ENCODE data around the gene MCRIP2. TPM values are rescaled to one million over a fixed set of nuclear protein-coding genes. Genes with fewer than 3 reads are reported as not detected.

The MCRIP2 gene
- total RNA-seq, 1 experiment from 2014 or later: 69.6 TPM

- Histone ChIP-seq H3K79me2 (ENCODE audit: low read depth) (peaks cover 39% of the 10 kb centered on the region), H3K27ac (no peak within 1 kb of the TSS), H3K4me3 (peak within 1 kb of the TSS; percentile 83), H3K9me2 (ENCODE audit: insufficient read depth) (no peaks in the 10 kb centered on the region), H3K9me3 (ENCODE audit: insufficient read depth, low read depth) (no peaks in the 10 kb centered on the region), H3F3A (ENCODE audit: insufficient read depth, low read depth) (peaks cover 34% of the 10 kb centered on the region; the same call in 1 of the 2 replicates), H3K4me1 (replicated peaks; ENCODE audit: insufficient read depth) (peaks cover 37% of the 10 kb centered on the region), H2AFZ (peak within 1 kb of the TSS; percentile 68; the same call in 1 of the 2 replicates), H4K20me1 (ENCODE audit: insufficient read depth) (peaks cover 30% of the 10 kb centered on the region), H3K4me2 (peak within 1 kb of the TSS; percentile 86), H3K36me3 (ENCODE audit: low read depth) (no peaks in the 10 kb centered on the region; the same call in 1 of the 2 replicates), H3K27me3 (ENCODE audit: insufficient read depth, low read depth) (no peaks in the 10 kb centered on the region)
- TF ChIP-seq, protein P1, sequence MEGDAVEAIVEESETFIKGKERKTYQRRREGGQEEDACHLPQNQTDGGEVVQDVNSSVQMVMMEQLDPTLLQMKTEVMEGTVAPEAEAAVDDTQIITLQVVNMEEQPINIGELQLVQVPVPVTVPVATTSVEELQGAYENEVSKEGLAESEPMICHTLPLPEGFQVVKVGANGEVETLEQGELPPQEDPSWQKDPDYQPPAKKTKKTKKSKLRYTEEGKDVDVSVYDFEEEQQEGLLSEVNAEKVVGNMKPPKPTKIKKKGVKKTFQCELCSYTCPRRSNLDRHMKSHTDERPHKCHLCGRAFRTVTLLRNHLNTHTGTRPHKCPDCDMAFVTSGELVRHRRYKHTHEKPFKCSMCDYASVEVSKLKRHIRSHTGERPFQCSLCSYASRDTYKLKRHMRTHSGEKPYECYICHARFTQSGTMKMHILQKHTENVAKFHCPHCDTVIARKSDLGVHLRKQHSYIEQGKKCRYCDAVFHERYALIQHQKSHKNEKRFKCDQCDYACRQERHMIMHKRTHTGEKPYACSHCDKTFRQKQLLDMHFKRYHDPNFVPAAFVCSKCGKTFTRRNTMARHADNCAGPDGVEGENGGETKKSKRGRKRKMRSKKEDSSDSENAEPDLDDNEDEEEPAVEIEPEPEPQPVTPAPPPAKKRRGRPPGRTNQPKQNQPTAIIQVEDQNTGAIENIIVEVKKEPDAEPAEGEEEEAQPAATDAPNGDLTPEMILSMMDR (conservative IDR thresholded peaks at IDR 0.05): no peak
- TF ChIP-seq EZH2 (IDR thresholded peaks at IDR 0.05; ENCODE audit: low read depth): no peak
- no TSS peak for BruUV-seq (replicated peaks)
- ChIA-PET POLR2A (ENCODE audit: unreplicated experiment) (no interaction called here), CTCF (no interaction called here)
- DNase-seq: peak; percentile 92 to 99
- intact Hi-C loops (cut with micrococcal nuclease; ENCODE audit: unreplicated experiment): loop anchor here (5.0 kb wide), 1 partner anchor 157 kb away; the partner anchor contains the start of gene CAPN15
These were observed 42.6 kb downstream of the MCRIP2 start, which contains the start of gene JMJD8 for GRCh38 chr16:684071-684794. Gene JMJD8, minus strand, starts transcription at chr16:684334. Its CDS starts 15 bp downstream, at chr16:684319.

DNA sequence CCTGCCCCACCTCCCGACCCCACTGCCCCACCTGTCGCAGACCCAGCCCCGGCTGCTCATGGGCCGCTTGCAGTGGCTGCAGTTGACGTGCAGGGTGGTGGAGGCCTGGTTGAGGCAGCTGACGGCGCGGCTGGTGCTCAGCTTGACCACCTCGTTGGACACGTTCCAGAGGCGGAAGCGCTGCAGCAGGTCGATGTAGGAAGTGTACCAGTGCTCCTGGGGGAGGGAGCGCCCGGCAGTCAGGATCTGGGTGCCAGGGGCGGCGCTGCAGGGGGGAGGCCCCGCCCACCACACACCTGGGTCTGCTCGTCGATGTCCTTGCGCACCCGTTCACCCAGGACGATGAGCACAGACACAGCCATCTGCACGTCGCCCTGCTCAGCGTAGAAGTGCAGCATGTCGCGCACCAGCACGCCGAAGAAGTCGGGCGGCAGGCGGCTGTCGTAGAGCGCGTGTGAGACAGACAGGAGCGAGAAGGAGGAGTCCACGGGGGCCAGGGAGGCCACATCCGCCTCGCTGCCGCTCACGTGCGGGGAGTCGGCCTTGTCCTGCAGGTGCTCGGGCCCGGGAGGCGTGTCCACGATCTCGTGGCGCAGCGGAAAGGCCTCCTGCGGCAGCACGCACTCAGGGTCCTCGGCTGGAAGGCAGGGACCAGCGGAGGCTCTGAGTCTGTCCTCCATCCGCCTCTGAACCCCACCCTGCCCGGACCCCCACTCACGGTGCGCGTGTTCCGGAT lies 43.5 kb downstream of the MCRIP2 start:
- Histone ChIP-seq H4K20me1 (ENCODE audit: insufficient read depth) (peaks cover 30% of the 10 kb centered on the region), H3K36me3 (ENCODE audit: low read depth) (no peaks in the 10 kb centered on the region; the same call in 1 of the 2 replicates), H3K4me3 (no peak overlapping the region), H3K27ac (no peak overlapping the region), H3K4me1 (replicated peaks; ENCODE audit: insufficient read depth) (peaks cover 41% of the 10 kb centered on the region), H3K9me3 (ENCODE audit: insufficient read depth, low read depth) (no peaks in the 10 kb centered on the region), H3K4me2 (peak overlapping the region; percentile 86), H3K79me2 (ENCODE audit: low read depth) (peaks cover 45% of the 10 kb centered on the region), H3K9me2 (ENCODE audit: insufficient read depth) (no peaks in the 10 kb centered on the region), H3K27me3 (ENCODE audit: insufficient read depth, low read depth) (no peaks in the 10 kb centered on the region), H2AFZ (no peak overlapping the region), H3F3A (ENCODE audit: insufficient read depth, low read depth) (peaks cover 31% of the 10 kb centered on the region; the same call in 1 of the 2 replicates)
- DNase-seq: no peak
- intact Hi-C loops (cut with micrococcal nuclease; ENCODE audit: unreplicated experiment): loop anchor here (5.0 kb wide), 1 partner anchor 158 kb away; the partner anchor contains the start of gene CAPN15
- BruUV-seq (replicated peaks): no TSS peak
- CTCF ChIA-PET: no interaction called here
- POLR2A ChIA-PET (ENCODE audit: unreplicated experiment): no interaction called here
- TF ChIP-seq, protein P1 (conservative IDR thresholded peaks at IDR 0.05): no peak
- TF ChIP-seq EZH2 (IDR thresholded peaks at IDR 0.05; ENCODE audit: low read depth): no peak

- Histone ChIP-seq H3K79me2 (ENCODE audit: low read depth) (peaks cover 41% of the 10 kb centered on the region), H3K9me3 (ENCODE audit: insufficient read depth, low read depth) (no peaks in the 10 kb centered on the region), H3K9me2 (ENCODE audit: insufficient read depth) (no peaks in the 10 kb centered on the region), H3F3A (ENCODE audit: insufficient read depth, low read depth) (peaks cover 32% of the 10 kb centered on the region; the same call in 1 of the 2 replicates), H3K27me3 (ENCODE audit: insufficient read depth, low read depth) (no peaks in the 10 kb centered on the region), H3K27ac (no peak overlapping the region), H2AFZ (no peak overlapping the region), H3K4me3 (no peak overlapping the region), H3K36me3 (ENCODE audit: low read depth) (no peaks in the 10 kb centered on the region; the same call in 1 of the 2 replicates), H4K20me1 (ENCODE audit: insufficient read depth) (peaks cover 26% of the 10 kb centered on the region), H3K4me2 (no peak overlapping the region), H3K4me1 (replicated peaks; ENCODE audit: insufficient read depth) (peaks cover 46% of the 10 kb centered on the region)
- CTCF ChIA-PET: no interaction called here
- POLR2A ChIA-PET (ENCODE audit: unreplicated experiment): no interaction called here
- DNase-seq: peak in 1 of 2 experiments; percentile 65
- intact Hi-C loops (cut with micrococcal nuclease; ENCODE audit: unreplicated experiment): no loop called here
- TF ChIP-seq, protein P1 (conservative IDR thresholded peaks at IDR 0.05): peak; percentile 71
- TF ChIP-seq EZH2 (IDR thresholded peaks at IDR 0.05; ENCODE audit: low read depth): no peak
- no TSS peak for BruUV-seq (replicated peaks)
These were observed 44.3 kb downstream of the MCRIP2 start for GRCh38 chr16:685967-686366.
